NCI-H82 treated with DMSO at 0.1 percent for 48 hours (cell line): ENCODE data around the gene TAF11L14.

Source experiments
- DNase-seq: peaks from one replicate; lab custom pipeline; 2025; ENCODE audit not compliant: unreplicated experiment; lab: John Stamatoyannopoulos, UW

Gene TAF11L14

DNA sequence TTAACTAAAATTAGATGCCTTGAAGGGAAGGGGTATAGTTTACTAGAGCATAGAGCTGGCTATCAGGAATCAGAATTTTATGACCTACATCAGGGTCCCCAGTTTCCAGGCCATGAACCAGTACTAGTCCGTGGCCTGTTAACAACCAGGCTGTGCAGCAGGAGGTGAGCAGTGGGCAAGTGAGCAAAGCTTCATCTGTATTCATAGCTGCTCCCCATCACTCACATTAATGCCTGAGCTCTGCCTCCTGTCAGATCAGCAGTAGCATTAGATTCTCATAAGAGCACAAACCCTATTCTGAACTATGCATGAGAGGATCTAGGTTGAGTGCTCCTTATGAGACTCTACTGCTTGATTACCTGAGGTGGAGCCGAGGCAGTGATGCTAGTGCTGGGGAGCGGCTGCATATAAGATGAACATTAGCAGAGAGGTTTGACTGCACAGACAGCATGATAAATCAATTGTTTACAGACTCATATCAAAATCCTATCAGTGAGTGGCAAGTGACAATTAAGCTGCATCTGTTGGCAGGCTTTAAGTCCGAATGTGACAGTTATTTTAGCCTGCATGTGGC is 44.6 kb downstream of the TAF11L14 start:
- DNase-seq: peak; percentile 10

- DNase-seq: no peak
Observed at GRCh38 chr5:17679597-17680203, 45.4 kb downstream of the TAF11L14 start.

GRCh38 chr5:17680737-17681136 is 46.5 kb downstream of the TAF11L14 start:
- DNase-seq: no peak
